ENCODE results near the gene ABCD1. TPM values are rescaled to one million over a fixed set of nuclear protein-coding genes. Genes with fewer than 3 reads are reported as not detected.

The ABCD1 gene
- total RNA-seq, 1 donor from 2014 or later = 19.5 TPM

DNA sequence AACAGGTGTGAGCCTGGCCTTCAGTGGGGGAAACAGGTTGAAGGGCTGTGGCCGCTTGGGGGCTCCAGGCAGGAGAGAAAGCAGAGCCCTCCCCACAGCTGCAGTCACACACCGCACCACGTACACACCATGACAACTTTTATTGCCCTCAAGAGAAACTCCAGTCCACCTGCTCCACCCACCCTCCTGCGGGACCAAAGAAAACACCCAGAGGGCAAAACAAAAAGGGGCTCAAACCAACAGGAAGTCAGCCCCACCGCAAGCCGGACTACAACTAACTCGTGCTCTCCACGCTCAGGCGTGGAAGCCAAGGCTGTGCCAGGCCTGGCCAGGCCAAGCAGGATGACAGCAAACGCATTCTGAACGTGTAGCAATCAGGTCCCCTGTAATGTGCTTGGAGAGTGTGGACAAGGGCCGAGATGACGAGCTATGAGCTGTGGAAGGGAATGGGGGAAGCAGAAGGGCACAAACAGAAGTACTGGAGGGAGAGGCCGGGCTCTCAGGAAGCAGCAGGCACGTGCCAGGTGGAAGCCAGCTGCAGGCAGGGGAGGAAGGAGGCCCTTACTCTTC lies 24.2 kb upstream of the ABCD1 start:
- Mint-ChIP-seq H3K4me3 (ENCODE audit: unreplicated experiment) (no peak overlapping the region), H3K9me3 (ENCODE audit: unreplicated experiment) (no peaks in the 10 kb centered on the region), H3K36me3 (ENCODE audit: low read depth, unreplicated experiment) (peaks cover 14% of the 10 kb centered on the region), H3K4me1 (ENCODE audit: unreplicated experiment) (no peaks in the 10 kb centered on the region), H3K27ac (ENCODE audit: unreplicated experiment) (no peak overlapping the region), H3K27me3 (ENCODE audit: unreplicated experiment) (peaks cover 7% of the 10 kb centered on the region)
- TF ChIP-seq, protein P1, sequence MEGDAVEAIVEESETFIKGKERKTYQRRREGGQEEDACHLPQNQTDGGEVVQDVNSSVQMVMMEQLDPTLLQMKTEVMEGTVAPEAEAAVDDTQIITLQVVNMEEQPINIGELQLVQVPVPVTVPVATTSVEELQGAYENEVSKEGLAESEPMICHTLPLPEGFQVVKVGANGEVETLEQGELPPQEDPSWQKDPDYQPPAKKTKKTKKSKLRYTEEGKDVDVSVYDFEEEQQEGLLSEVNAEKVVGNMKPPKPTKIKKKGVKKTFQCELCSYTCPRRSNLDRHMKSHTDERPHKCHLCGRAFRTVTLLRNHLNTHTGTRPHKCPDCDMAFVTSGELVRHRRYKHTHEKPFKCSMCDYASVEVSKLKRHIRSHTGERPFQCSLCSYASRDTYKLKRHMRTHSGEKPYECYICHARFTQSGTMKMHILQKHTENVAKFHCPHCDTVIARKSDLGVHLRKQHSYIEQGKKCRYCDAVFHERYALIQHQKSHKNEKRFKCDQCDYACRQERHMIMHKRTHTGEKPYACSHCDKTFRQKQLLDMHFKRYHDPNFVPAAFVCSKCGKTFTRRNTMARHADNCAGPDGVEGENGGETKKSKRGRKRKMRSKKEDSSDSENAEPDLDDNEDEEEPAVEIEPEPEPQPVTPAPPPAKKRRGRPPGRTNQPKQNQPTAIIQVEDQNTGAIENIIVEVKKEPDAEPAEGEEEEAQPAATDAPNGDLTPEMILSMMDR (IDR thresholded peaks at IDR 0.05; ENCODE audit: unreplicated experiment) = no peak
- no peak for DNase-seq (ENCODE audit: low spot score)

DNA sequence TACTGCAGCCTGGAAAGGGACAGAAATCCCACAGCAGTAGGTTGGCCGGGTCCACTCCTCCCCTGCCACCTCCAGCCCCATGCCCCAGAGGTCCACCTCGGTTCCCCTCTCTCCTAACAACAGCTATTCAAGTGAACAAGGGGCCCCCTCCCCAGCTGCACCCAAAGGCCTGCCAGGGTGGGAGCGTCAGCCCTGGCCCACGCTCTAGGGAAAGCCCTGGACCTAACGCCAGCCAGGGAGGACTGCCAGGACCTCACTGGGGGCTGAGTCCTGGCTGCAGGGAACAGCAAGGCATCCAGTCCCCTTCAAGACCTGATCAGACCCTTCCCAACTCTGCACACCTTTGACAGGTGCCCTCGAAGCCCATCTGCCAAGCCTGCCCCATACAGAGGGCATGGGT lies 23.7 kb upstream of the ABCD1 start:
- no peak for DNase-seq (ENCODE audit: low spot score)
- H3K27ac Mint-ChIP-seq (ENCODE audit: unreplicated experiment) = no peak overlapping the region
- H3K27me3 Mint-ChIP-seq (ENCODE audit: unreplicated experiment) = peaks cover 7% of the 10 kb centered on the region
- no peak overlapping the region for H3K4me3 Mint-ChIP-seq (ENCODE audit: unreplicated experiment)
- no peaks in the 10 kb centered on the region for H3K4me1 Mint-ChIP-seq (ENCODE audit: unreplicated experiment)
- no peaks in the 10 kb centered on the region for H3K9me3 Mint-ChIP-seq (ENCODE audit: unreplicated experiment)
- peaks cover 14% of the 10 kb centered on the region for H3K36me3 Mint-ChIP-seq (ENCODE audit: low read depth, unreplicated experiment)
- TF ChIP-seq, protein P1 (IDR thresholded peaks at IDR 0.05; ENCODE audit: unreplicated experiment) = no peak

DNA sequence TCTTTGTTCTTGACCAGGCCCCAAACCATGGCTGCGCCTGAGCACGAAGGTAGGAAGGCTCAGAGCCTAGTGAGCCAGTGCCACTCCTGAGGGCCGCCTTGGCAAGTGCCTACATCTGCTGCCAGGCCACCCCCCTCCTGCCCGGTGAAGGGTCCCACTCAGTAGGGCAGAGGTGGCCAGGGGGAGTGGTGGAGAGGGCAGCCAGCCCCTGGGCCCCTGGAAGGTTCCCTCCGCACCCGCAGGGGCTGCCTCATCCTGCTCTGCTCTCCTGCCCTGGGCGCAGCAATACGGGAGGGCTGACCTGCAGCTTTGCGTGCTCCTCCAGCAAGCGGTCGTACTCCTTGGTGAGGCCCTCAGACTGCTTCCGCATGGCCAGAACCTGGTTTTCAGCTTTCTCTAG lies 22.9 kb upstream of the ABCD1 start:
- no peaks in the 10 kb centered on the region for H3K9me3 Mint-ChIP-seq (ENCODE audit: unreplicated experiment)
- H3K4me3 Mint-ChIP-seq (ENCODE audit: unreplicated experiment) = no peak overlapping the region
- H3K36me3 Mint-ChIP-seq (ENCODE audit: low read depth, unreplicated experiment) = peaks cover 14% of the 10 kb centered on the region

DNA sequence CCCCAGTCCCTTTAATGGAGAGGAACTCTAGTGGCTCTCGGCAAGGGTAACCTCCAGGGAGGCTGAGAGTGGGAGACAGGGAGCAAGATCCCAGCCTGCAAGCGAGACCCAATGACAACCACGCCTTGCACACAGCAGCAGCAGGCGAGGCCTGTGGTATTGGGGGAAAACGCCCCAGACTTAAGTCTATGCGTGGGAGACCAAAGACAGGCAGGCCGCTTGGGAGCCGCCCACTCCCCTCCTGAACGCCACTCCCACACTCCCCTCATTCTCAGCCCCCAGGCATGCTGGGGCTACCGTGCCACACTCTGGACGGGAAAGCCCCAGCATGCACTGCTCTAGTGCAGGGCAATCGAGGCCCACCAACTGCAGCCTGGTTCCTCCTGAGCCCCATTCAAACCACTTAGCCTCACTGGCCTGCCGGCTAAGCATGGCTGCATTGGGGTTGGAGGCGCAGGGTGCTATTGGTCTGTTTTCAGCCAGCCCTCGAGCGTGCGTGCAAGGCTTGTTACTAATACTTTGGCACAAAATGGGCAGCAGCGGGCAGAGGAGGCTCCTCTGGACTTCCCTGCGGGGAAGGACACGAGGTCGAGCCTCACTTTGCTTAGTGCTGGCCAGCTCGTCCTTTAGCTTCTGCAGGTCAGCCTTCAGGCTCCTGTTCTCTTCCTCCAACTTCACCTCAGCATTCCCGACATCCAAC lies 22.2 kb upstream of the ABCD1 start:
- TF ChIP-seq, protein P1 (IDR thresholded peaks at IDR 0.05; ENCODE audit: unreplicated experiment) = no peak
- DNase-seq (ENCODE audit: low spot score) = no peak
- H3K9me3 Mint-ChIP-seq (ENCODE audit: unreplicated experiment) = no peaks in the 10 kb centered on the region
- H3K27me3 Mint-ChIP-seq (ENCODE audit: unreplicated experiment) = peaks cover 8% of the 10 kb centered on the region
- no peak overlapping the region for H3K27ac Mint-ChIP-seq (ENCODE audit: unreplicated experiment)
- H3K4me3 Mint-ChIP-seq (ENCODE audit: unreplicated experiment) = no peak overlapping the region
- peaks cover 8% of the 10 kb centered on the region for H3K4me1 Mint-ChIP-seq (ENCODE audit: unreplicated experiment)
- peaks cover 8% of the 10 kb centered on the region for H3K36me3 Mint-ChIP-seq (ENCODE audit: low read depth, unreplicated experiment)

More for the DNA sequence above, 22.9 kb upstream of the ABCD1 start:
- peaks cover 5% of the 10 kb centered on the region for H3K4me1 Mint-ChIP-seq (ENCODE audit: unreplicated experiment)
- peaks cover 7% of the 10 kb centered on the region for H3K27me3 Mint-ChIP-seq (ENCODE audit: unreplicated experiment)
- H3K27ac Mint-ChIP-seq (ENCODE audit: unreplicated experiment) = peak overlapping the region; percentile 18
- TF ChIP-seq, protein P1 (IDR thresholded peaks at IDR 0.05; ENCODE audit: unreplicated experiment) = no peak
- DNase-seq (ENCODE audit: low spot score) = no peak

DNA sequence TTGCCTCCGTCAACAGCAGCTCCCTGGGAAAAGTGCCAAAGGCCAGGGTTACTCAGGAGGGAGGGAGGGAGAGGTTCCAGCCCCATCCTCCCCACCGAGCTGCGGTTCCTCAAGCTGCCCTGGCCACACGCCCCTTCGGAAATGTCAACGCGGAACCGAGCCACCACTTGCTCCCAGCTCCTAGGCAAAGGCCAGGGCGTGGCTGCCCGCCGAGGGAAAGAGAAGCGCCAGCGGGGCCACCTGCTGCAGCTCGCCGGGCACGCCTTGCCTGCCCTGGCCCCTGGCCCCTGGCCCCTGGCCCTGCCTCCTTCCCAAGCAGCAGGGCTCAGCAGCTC lies 21.7 kb upstream of the ABCD1 start:
- H3K27me3 Mint-ChIP-seq (ENCODE audit: unreplicated experiment) = peaks cover 5% of the 10 kb centered on the region
- H3K9me3 Mint-ChIP-seq (ENCODE audit: unreplicated experiment) = no peaks in the 10 kb centered on the region
- no peak overlapping the region for H3K27ac Mint-ChIP-seq (ENCODE audit: unreplicated experiment)
- TF ChIP-seq, protein P1 (IDR thresholded peaks at IDR 0.05; ENCODE audit: unreplicated experiment) = no peak
- H3K36me3 Mint-ChIP-seq (ENCODE audit: low read depth, unreplicated experiment) = peaks cover 5% of the 10 kb centered on the region
- peaks cover 8% of the 10 kb centered on the region for H3K4me1 Mint-ChIP-seq (ENCODE audit: unreplicated experiment)
- no peak for DNase-seq (ENCODE audit: low spot score)
- H3K4me3 Mint-ChIP-seq (ENCODE audit: unreplicated experiment) = no peak overlapping the region
